Endothelial cell of umbilical vein (primary cell): ENCODE results near the gene BLOC1S3. TPM values are rescaled to one million over a fixed set of nuclear protein-coding genes. Genes with fewer than 3 reads are reported as not detected.

ENCODE experiments used
- BruUV-seq: library from RNA; stranded (reverse); fragments of 400-500 nt; replicated peaks from 2 replicates; lab custom pipeline; 2021; lab: Mats Ljungman, UMichigan
- CTCF ChIA-PET: fragments of 300-600, 350-600 bp; sonication (Branson Sonifier 250); formaldehyde crosslinking; loops from one replicate; lab custom pipeline; 2021; ENCODE audit warnings: antibody characterized with exemption, inconsistent platforms; lab: Charles Lee
- POLR2A ChIA-PET: fragments of 300-600, 350-600 bp; sonication (Branson Sonifier 250); formaldehyde crosslinking; loops from one replicate; lab custom pipeline; 2021; ENCODE audit warnings: antibody characterized with exemption, inconsistent platforms; lab: Charles Lee
- DNase-seq: peaks from one replicate; pipeline ENCODE4 v3.0.0-alpha.2; 2011; ENCODE audit warnings: low read depth, low spot score
- FAIRE-seq: peaks from 2 replicates; lab custom pipeline; 2011; peaks lifted over from hg19 to GRCh38; lab: Jason Lieb, UNC
- H2AFZ ChIP-seq: 2 replicates; pipeline ENCODE4 v1.6.0; 2012; ENCODE audit warnings: low read depth, low read length, control low read depth, inconsistent platforms
- H3K27ac ChIP-seq: 2 replicates; pipeline ENCODE4 v1.5.1; 2011; ENCODE audit warnings: low read depth, mild to moderate bottlenecking, control low read depth, low read length, moderate library complexity; ENCODE audit not compliant: insufficient read depth
- H3K27me3 ChIP-seq, 2 experiments: 2 replicates each; pipeline versions ENCODE4 v1.6.0 to v1.6.1; 2011; ENCODE audit warnings: low read length in 2 of 2, mixed read lengths in 1 of 2; ENCODE audit not compliant: control insufficient read depth in 2 of 2, insufficient read depth in 2 of 2
- H3K36me3 ChIP-seq, 2 experiments: 2 replicates in 1 of 2; 3 replicates in 1 of 2; pipeline ENCODE4 v1.5.1; 2011; ENCODE audit warnings: low read length in 2 of 2, mild to moderate bottlenecking in 1 of 2, moderate library complexity in 1 of 2; ENCODE audit not compliant: control insufficient read depth in 2 of 2, insufficient read depth in 2 of 2; ENCODE audit errors: extremely low read depth in 1 of 2
- H3K4me1 ChIP-seq: 3 replicates; pipeline ENCODE4 v1.5.1; 2011; ENCODE audit warnings: mild to moderate bottlenecking, low read length; ENCODE audit not compliant: control insufficient read depth, insufficient read depth; ENCODE audit errors: extremely low read depth
- H3K4me2 ChIP-seq: 2 replicates; pipeline ENCODE4 v1.6.1; 2011; ENCODE audit warnings: low read length, control low read depth, mixed read lengths; ENCODE audit not compliant: insufficient read depth
- H3K4me3 ChIP-seq, 3 experiments: fragments of 200-600 bp in 1 of 3; sonication (generic), shearing (Covaris generic) in 1 of 3; replicated peaks in 1 of 3; 2 replicates each; pipeline ENCODE4 v1.5.1; 2011 to 2016; ENCODE audit warnings: control low read depth in 3 of 3, low read length in 3 of 3, mild to moderate bottlenecking in 2 of 3, inconsistent platforms in 1 of 3, low read depth in 1 of 3, moderate library complexity in 1 of 3; ENCODE audit not compliant: insufficient read depth in 1 of 3
- H3K79me2 ChIP-seq: 2 replicates; pipeline ENCODE4 v1.6.0; 2012; ENCODE audit warnings: low read length, inconsistent platforms; ENCODE audit not compliant: control insufficient read depth, insufficient read depth
- H3K9ac ChIP-seq: replicated peaks from 2 replicates; pipeline ENCODE3; 2011; ENCODE audit warnings: low read length, control low read depth; ENCODE audit not compliant: insufficient read depth; ENCODE audit errors: extremely low read depth
- H3K9me1 ChIP-seq: replicated peaks from 3 replicates; pipeline ENCODE4 v1.6.0; 2011; ENCODE audit warnings: mild to moderate bottlenecking, low read length; ENCODE audit not compliant: control insufficient read depth, insufficient read depth; ENCODE audit errors: extremely low read depth
- H3K9me3 ChIP-seq: replicated peaks from 2 replicates; pipeline ENCODE4 v1.5.1; 2012; ENCODE audit warnings: low read length, inconsistent platforms; ENCODE audit not compliant: control insufficient read depth, insufficient read depth
- H4K20me1 ChIP-seq: replicated peaks from 2 replicates; pipeline ENCODE3; 2011; ENCODE audit warnings: mild to moderate bottlenecking, low read length; ENCODE audit not compliant: control insufficient read depth, insufficient read depth; ENCODE audit errors: extremely low read depth
- CTCF ChIP-seq, 2 donors: IDR thresholded peaks; 1 replicate in 1 of 2; 2 replicates in 1 of 2; pipeline ENCODE4 v1.5.1; 2011; ENCODE audit warnings: low read length in 2 of 2, mild to moderate bottlenecking in 2 of 2, moderate library complexity in 2 of 2, control low read depth in 1 of 2, inconsistent platforms in 1 of 2, low read depth in 1 of 2; ENCODE audit not compliant: insufficient read depth in 1 of 2; ENCODE audit errors: extremely low read depth in 1 of 2
- EZH2 ChIP-seq: IDR thresholded peaks from 2 replicates; pipeline ENCODE4 v1.6.1; 2012; ENCODE audit warnings: borderline replicate concordance, low read depth, mild to moderate bottlenecking, moderate library complexity, low read length, inconsistent platforms; ENCODE audit not compliant: severe bottlenecking
- FOS ChIP-seq: IDR thresholded peaks from 2 replicates; pipeline ENCODE4 v1.6.1; 2011; ENCODE audit warnings: mild to moderate bottlenecking, low read length, moderate library complexity, borderline replicate concordance; ENCODE audit not compliant: insufficient read depth
- GATA2 ChIP-seq: IDR thresholded peaks from 2 replicates; pipeline ENCODE4 v1.7.0; 2011; ENCODE audit warnings: low read depth, mild to moderate bottlenecking, moderate library complexity, mixed read lengths, low read length; ENCODE audit not compliant: insufficient read length, insufficient read depth
- JUN ChIP-seq: IDR thresholded peaks from 2 replicates; pipeline ENCODE4 v1.6.1; 2011; ENCODE audit warnings: borderline replicate concordance, low read depth; ENCODE audit not compliant: insufficient read length, insufficient read depth
- POLR2A ChIP-seq: IDR thresholded peaks from 2 replicates; pipeline ENCODE4 v1.6.1; 2012; ENCODE audit warnings: low read depth, mild to moderate bottlenecking, control low read depth, low read length
- POLR2AphosphoS5 ChIP-seq: IDR thresholded peaks from 2 replicates; pipeline ENCODE4 v1.6.1; 2012; ENCODE audit warnings: low read depth, mild to moderate bottlenecking, control low read depth, low read length, moderate library complexity; ENCODE audit not compliant: insufficient read depth
- dilution Hi-C: fragments of 300-500 bp; cut with MboI; formaldehyde crosslinking; loops from one replicate; pipeline ENCODE4 v1.15.0; 2019; ENCODE audit warnings: low sequenced_read_pairs; ENCODE audit not compliant: extremely low pct_ligation_motif_present
- intact Hi-C: fragments of 100-400 bp; cut with micrococcal nuclease; formaldehyde crosslinking; loops from one replicate; pipeline ENCODE4 v1.10.0; 2022
- polyA plus RNA-seq, 4 experiments: library from polyadenylated mRNA; depleted of rRNA in 3 of 4; stranded (reverse) in 3 of 4; unstranded in 1 of 4; fragments of >200 nt; gene quantifications; 2 replicates each; pipeline versions ENCODE4 v1.2.1 to v1.2.3, GENCODE V29; 2011 to 2012; ENCODE audit warnings: missing spikeins in 1 of 4
- total RNA-seq: library from RNA; stranded (reverse); gene quantifications from 2 replicates; pipeline ENCODE4 v1.2.3, GENCODE V29; 2021

Gene BLOC1S3
- total and polyA plus RNA-seq, 2 donors (not counting 3 experiments of a cell fraction or from before 2014, with no cell fraction given): 13.6 to 17.4 TPM

- Histone ChIP-seq H3K9me1 (no peaks in the 10 kb centered on the region), H3K4me3 (no peak overlapping the region), H4K20me1 (no peaks in the 10 kb centered on the region), H3K9me3 (no peaks in the 10 kb centered on the region), H3K27me3 (no peaks in the 10 kb centered on the region), H3K79me2 (no peaks in the 10 kb centered on the region), H3K4me1 (peaks cover 5% of the 10 kb centered on the region), H2AFZ (no peak overlapping the region), H3K36me3 (no peaks in the 10 kb centered on the region), H3K9ac (no peak overlapping the region), H3K27ac (no peak overlapping the region), H3K4me2 (no peak overlapping the region)
- DNase-seq (peak; percentile 42), FAIRE-seq (peak; percentile 84)
- dilution Hi-C loops: no loop called here
- ChIA-PET CTCF (no interaction called here), POLR2A (no interaction called here)
- BruUV-seq: no TSS peak
- TF ChIP-seq FOS (peak; percentile 55), GATA2 (no peak), POLR2A (no peak), CTCF (IDR thresholded peaks at IDR 0.05; ENCODE audit: extremely low read depth in 1 of 2, insufficient read depth in 1 of 2, low read depth in 1 of 2, low read length in 2 of 2) (no peak), EZH2 (no peak), POLR2AphosphoS5 (no peak), JUN (peak; percentile 60)
- intact Hi-C loops: no loop called here
Observed at GRCh38 chr19:45195764-45196163, 17.2 kb downstream of the BLOC1S3 start.
